ENCODE data around the gene CMYA5.

The CMYA5 gene

DNA sequence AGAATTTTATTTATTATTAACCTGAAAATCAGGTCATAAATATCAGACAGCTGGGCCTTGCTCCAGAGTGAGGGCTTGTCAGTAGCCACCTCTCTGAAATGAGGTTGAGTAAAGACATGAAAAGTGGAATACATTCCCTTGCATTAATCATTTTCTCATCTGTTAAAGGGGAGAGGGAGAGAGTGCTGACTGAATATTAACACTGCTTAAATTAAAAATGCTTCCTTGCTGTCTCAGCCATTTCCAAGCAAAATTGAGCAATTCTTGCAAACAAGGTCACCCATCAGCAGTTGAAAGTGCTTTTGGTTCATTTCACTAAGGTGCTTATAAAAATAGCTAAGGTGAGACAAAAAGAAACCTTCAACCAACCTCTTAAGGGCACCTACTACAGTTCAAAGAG lies 102.8 kb downstream of the CMYA5 start:
- H3K4me3 ChIP-seq (replicated peaks; ENCODE audit: low read depth, low read length), result no peak overlapping the region

DNA sequence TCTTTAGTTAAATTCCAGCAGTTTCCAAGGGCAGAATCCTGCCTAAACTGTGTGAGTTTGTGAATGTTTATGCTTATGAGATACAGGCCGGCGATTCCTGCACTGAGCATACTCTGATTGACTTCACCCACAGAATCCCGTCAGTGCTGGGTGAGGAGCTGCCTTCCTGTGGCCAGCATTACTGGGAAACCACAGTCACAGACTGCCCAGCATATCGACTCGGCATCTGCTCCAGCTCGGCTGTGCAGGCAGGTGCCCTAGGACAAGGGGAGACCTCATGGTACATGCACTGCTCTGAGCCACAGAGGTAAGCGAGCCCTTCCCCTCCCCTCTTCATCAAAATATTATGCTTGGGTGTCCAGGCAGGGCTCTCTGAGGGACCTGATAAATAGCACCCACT lies 103.7 kb downstream of the CMYA5 start:
- TF ChIP-seq, protein P1, sequence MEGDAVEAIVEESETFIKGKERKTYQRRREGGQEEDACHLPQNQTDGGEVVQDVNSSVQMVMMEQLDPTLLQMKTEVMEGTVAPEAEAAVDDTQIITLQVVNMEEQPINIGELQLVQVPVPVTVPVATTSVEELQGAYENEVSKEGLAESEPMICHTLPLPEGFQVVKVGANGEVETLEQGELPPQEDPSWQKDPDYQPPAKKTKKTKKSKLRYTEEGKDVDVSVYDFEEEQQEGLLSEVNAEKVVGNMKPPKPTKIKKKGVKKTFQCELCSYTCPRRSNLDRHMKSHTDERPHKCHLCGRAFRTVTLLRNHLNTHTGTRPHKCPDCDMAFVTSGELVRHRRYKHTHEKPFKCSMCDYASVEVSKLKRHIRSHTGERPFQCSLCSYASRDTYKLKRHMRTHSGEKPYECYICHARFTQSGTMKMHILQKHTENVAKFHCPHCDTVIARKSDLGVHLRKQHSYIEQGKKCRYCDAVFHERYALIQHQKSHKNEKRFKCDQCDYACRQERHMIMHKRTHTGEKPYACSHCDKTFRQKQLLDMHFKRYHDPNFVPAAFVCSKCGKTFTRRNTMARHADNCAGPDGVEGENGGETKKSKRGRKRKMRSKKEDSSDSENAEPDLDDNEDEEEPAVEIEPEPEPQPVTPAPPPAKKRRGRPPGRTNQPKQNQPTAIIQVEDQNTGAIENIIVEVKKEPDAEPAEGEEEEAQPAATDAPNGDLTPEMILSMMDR (IDR thresholded peaks at IDR 0.05; ENCODE audit: low read length, missing control alignments), result no peak
- no peak overlapping the region for H3K4me3 ChIP-seq (replicated peaks; ENCODE audit: low read depth, low read length)
- no peak for DNase-seq (ENCODE audit: low read depth)

More for the DNA sequence above, 102.8 kb downstream of the CMYA5 start:
- no peak for DNase-seq (ENCODE audit: low read depth)
- TF ChIP-seq, protein P1 (IDR thresholded peaks at IDR 0.05; ENCODE audit: low read length, missing control alignments), result no peak

DNA sequence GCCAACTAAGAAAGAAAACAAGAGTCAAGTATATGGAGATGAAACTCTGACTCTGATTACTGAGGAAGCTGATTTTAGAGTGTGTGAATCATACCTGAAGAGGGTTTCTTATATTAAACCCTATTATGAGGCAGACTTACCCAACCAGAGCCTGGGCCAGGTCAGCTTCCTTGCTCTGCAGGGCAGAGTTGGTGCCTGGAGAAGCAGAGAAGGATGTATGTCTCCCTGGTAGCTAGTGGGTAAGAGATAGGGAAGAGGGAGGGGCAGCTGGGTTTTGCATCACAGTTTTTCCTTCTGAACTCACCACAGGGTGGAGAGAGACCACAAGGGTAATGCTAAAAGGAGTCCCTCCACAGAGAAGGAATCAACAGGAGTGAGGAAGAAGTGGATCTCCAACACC lies 104.1 kb downstream of the CMYA5 start:
- no peak overlapping the region for H3K4me3 ChIP-seq (replicated peaks; ENCODE audit: low read depth, low read length)
- DNase-seq (ENCODE audit: low read depth), result no peak
- TF ChIP-seq, protein P1 (IDR thresholded peaks at IDR 0.05; ENCODE audit: low read length, missing control alignments), result no peak

DNA sequence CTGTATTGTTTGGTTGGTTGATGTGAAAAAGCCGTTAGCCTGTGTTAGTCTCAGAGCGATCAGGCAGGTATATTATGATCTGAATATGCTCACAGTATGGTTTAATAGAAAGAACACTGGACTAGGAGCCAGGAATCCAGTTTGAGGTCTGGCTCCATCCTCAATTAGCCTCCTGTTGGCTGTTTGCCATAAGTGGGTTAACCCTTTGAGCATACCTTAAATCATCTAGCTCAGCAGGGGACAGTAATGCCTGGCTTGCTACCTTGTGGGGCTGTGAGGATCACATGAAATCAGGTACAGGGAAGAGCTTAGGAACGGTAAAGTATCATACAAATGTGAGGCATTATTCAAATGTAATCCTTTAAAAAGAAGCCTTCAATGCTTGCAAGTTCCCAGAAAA lies 104.7 kb downstream of the CMYA5 start:
- TF ChIP-seq, protein P1 (IDR thresholded peaks at IDR 0.05; ENCODE audit: low read length, missing control alignments), result no peak
- no peak for DNase-seq (ENCODE audit: low read depth)
- no peak overlapping the region for H3K4me3 ChIP-seq (replicated peaks; ENCODE audit: low read depth, low read length)

DNA sequence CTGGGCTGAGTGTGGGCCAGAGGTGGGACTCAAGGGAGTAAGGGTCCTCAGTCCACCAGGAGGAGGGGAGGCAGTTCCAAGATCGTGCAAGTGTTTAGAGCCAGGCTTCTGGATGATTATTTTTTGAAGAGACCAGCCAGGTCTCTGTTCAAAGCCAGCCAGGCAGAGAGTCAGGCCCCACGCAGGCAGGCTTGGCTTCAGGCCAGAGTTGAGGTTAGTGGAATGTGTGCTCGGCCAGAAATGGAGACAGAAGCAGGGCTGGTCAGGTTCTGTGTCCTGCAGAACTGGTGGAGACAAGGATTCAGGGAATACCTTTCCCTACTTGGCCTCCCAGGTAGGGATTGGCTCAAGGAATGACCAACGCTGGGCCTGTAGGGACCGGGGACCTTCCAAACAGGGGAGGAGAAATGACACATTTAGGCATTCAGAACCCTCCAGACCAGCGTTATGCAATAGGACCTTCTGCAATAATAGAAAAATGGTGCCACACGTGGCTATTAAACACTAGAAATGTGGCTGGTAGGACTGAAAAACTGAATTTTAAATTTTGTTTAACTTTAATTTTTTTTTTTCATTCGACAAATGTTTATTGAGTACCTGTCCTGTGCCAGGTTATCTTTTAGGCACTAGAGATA lies 106.2 kb downstream of the CMYA5 start:
- H3K4me3 ChIP-seq (replicated peaks; ENCODE audit: low read depth, low read length), result no peak overlapping the region
- peak; percentile 24 for DNase-seq (ENCODE audit: low read depth)
- TF ChIP-seq, protein P1 (IDR thresholded peaks at IDR 0.05; ENCODE audit: low read length, missing control alignments), result no peak

DNA sequence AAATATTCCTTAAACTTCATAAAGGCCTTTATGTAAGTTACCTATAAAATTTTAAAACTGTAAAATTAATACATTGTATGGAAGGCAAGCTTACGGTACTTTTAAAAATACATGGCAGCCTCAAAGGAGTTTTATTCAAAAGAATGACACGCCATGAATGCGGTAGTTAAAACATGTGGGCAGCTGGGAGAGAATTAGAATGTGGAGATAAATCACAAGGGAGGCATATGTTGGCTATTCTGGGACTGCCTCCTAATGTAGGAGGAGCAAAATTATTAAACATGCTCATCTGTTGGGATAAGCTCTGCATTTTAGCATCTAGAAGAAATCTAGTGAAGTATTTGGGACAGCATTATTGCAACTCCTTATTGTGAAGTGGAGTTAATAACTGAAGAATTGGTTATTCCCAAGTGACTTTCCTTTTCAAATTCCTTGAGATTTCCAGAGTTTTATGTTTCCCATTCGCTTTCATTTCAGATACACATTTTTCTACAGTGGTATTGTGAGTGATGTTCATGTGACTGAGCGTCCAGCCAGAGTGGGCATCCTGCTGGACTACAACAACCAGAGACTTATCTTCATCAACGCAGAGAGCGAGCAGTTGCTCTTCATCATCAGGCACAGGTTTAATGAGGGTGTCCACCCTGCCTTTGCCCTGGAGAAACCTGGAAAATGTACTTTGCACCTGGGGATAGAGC lies 109.4 kb downstream of the CMYA5 start:
- no peak overlapping the region for H3K4me3 ChIP-seq (replicated peaks; ENCODE audit: low read depth, low read length)
- no peak for DNase-seq (ENCODE audit: low read depth)
- TF ChIP-seq, protein P1 (IDR thresholded peaks at IDR 0.05; ENCODE audit: low read length, missing control alignments), result no peak

Measured in fibroblast of pulmonary artery (primary cell).